Mononuclear cell (primary cell): ENCODE measurements around the gene CHIC2. TPM values are rescaled to one million over a fixed set of nuclear protein-coding genes. Genes with fewer than 3 reads are reported as not detected.

Experiments
- H3K27me3 ChIP-seq: 2 replicates; pipeline ENCODE4 v1.6.0; 2011; ENCODE audit warnings: low read length, control low read depth; ENCODE audit not compliant: insufficient read depth
- H3K4me1 ChIP-seq: 2 replicates; pipeline ENCODE4 v1.5.1; 2011; ENCODE audit warnings: mild to moderate bottlenecking, low read length, control low read depth; ENCODE audit not compliant: insufficient read depth
- H3K4me3 ChIP-seq: 2 replicates; pipeline ENCODE4 v1.5.1; 2011; ENCODE audit warnings: mild to moderate bottlenecking, low read length, moderate library complexity
- H3K9me3 ChIP-seq: 2 replicates; pipeline ENCODE4 v1.5.1; 2011; ENCODE audit warnings: low read depth, mild to moderate bottlenecking, control low read depth, low read length
- total RNA-seq: library from RNA; depleted of rRNA; stranded (reverse); fragments of >200 nt; gene quantifications from one replicate; pipeline ENCODE4 v1.2.3, GENCODE V29; 2012

The CHIC2 gene
- total RNA-seq, 1 donor = 101 TPM

- H3K27me3 ChIP-seq = no peaks in the 10 kb centered on the region
- no peaks in the 10 kb centered on the region for H3K4me1 ChIP-seq
- no peak overlapping the region for H3K4me3 ChIP-seq
- H3K9me3 ChIP-seq = no peaks in the 10 kb centered on the region
Measured at GRCh38 chr4:54014666-54015160, 49.7 kb downstream of the CHIC2 start.

GRCh38 chr4:54011201-54011600, 53.2 kb downstream of the CHIC2 start:
- Histone ChIP-seq H3K27me3 (no peaks in the 10 kb centered on the region), H3K4me1 (no peaks in the 10 kb centered on the region), H3K9me3 (no peaks in the 10 kb centered on the region), H3K4me3 (no peak overlapping the region)

DNA sequence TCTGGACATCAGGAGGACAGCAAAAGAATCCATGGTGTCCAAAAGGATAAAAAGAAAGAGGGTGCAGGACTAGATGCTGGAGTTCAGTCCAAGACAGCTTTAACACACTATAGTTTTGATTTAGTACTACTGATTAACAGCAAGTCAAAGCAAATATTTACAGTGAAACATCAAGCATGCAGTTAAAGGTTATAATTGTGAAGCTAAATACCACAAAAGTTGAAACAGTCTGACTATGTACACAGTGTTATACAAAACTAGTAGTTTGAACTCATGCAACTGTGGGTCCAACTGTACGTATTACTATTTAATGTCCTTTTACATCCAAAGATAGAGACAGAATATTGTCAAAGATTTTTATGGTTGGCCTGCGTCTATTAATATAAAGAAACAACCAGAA, 57.6 kb downstream of the CHIC2 start:
- no peaks in the 10 kb centered on the region for H3K9me3 ChIP-seq
- no peak overlapping the region for H3K4me3 ChIP-seq
- no peaks in the 10 kb centered on the region for H3K4me1 ChIP-seq
- no peaks in the 10 kb centered on the region for H3K27me3 ChIP-seq

DNA sequence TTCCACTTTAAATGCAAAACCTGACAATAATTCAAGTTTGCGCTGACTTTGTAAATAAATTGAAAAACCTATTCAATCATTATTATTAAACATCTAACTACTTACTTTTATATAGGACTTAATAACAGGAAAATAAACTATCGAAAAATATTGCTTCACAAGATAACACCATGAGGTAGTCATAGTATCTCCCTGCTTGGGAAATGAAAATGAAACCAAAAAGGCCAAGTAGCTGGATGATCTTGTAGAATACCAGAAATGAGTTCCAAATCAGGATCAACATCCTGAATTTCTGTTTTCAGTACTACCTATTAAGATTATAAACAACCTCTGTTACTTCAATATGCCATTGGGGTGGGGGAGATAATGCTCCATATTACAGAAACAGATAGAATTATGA, 58.9 kb downstream of the CHIC2 start:
- Histone ChIP-seq H3K27me3 (no peaks in the 10 kb centered on the region), H3K4me3 (no peak overlapping the region), H3K4me1 (no peaks in the 10 kb centered on the region), H3K9me3 (no peaks in the 10 kb centered on the region)

DNA sequence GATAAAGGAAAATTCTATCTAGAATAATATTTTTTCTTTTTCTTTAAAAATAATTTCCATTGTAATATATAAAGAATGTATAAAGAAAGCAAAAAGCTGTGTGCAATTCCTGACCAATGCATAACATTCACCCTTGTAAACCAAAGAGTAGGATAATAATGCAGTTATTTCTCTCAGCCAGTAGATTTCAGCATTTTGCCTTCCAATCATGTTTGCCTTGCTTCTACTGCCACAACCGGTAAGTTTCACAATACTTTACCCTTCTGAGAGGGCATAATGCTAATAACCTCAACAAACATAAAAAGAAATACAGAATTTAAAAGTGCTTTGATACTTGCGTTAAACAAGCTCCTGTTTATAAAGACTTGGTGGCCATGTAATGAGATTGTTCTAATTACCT, 59.9 kb downstream of the CHIC2 start:
- Histone ChIP-seq H3K9me3 (no peaks in the 10 kb centered on the region), H3K4me1 (no peaks in the 10 kb centered on the region), H3K27me3 (no peaks in the 10 kb centered on the region), H3K4me3 (no peak overlapping the region)

DNA sequence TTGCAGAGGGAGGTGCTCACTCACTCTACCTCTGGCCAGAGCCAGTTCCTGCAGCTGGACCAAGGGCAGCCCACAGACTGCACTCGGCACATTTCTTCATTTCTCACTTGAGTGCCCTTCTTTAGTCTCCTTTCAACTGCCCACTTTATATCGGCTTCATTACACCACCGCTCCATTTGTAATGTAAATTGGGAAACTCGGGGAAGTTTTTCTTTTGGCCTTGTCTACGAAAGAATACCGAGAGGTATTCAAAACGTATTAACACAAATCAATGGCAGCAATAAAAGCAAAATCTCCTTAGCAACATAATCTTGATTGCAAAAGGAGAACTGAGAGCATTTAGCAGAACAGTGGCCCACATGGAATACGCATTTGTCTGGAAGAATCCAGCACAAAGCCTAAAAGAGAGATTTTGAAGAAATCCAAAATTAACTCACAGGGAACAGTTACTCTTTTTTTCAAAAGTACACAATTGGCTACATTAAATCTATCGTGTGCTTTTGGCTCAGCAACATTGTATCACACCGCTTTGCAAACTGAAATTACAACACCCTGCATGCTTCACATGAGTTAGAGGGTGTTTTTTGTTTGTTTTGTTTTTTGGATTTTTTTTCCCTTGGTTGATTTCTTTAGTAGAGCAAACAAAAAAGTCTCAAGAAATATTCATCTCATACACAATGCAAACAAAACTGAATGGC, 62.6 kb downstream of the CHIC2 start:
- Histone ChIP-seq H3K4me3 (no peak overlapping the region), H3K27me3 (no peaks in the 10 kb centered on the region), H3K9me3 (no peaks in the 10 kb centered on the region), H3K4me1 (no peaks in the 10 kb centered on the region)

DNA sequence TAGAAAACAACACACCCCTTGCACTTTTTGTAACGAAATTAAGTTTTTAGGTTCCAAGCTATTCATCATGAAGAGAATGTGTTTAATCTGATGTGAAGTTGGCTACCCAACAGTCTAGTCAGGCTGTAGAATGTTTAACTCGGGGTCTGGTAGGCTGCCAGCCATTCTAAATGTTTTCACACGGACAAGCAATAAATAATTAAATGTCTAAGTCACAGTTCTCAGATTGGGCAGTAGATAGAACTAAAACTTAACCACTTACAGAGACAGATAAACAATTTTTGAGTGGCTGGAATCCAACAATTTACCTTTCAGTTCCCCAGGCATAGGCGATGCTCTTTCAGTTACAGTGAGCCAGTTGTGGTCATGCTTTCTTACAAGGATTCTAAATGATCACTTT, 66.5 kb downstream of the CHIC2 start:
- H3K27me3 ChIP-seq = no peaks in the 10 kb centered on the region
- peaks cover 14% of the 10 kb centered on the region for H3K4me1 ChIP-seq
- no peak overlapping the region for H3K4me3 ChIP-seq
- no peaks in the 10 kb centered on the region for H3K9me3 ChIP-seq

DNA sequence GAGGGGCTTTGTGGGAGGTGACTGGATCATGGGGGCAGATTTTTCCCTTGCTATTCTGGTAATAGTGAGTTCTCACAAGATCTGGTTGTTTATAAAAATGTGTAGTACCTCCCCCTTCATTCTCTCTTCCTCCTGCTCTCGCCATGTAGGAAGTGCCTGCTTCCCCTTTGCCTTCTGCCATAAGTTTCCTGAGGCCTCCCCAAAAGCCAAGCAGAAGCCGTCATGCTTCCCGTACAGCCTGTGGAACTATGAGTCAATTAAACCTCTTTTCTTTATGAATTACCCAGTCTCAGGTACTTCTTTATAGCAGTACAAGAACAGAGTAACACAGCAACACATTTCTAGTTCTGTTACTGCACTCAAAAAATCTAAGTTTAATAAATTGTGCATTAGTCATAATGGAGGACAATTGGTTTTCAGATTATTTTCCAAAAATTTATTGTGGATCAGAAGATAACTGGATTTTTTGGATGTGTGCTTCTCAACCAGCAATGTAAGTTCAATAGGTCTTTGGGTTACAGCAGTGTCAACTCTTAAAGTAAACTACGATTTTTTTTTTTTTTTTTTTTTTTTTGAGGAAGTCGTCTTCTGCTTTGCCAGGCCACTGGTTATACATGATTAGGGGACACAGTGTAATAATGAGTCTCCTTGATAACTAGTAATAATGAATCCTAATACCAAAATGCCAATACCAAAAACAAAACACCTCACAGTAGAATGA, 69.9 kb downstream of the CHIC2 start:
- no peaks in the 10 kb centered on the region for H3K9me3 ChIP-seq
- peaks cover 14% of the 10 kb centered on the region for H3K4me1 ChIP-seq
- no peaks in the 10 kb centered on the region for H3K27me3 ChIP-seq
- no peak overlapping the region for H3K4me3 ChIP-seq

GRCh38 chr4:53992785-53993184, 71.6 kb downstream of the CHIC2 start:
- Histone ChIP-seq H3K4me3 (no peak overlapping the region), H3K9me3 (no peaks in the 10 kb centered on the region), H3K27me3 (no peaks in the 10 kb centered on the region), H3K4me1 (peaks cover 14% of the 10 kb centered on the region)

- Histone ChIP-seq H3K4me3 (no peak overlapping the region), H3K27me3 (no peaks in the 10 kb centered on the region), H3K4me1 (peaks cover 14% of the 10 kb centered on the region), H3K9me3 (no peaks in the 10 kb centered on the region)
Measured at GRCh38 chr4:53991821-53992220, 72.6 kb downstream of the CHIC2 start.

DNA sequence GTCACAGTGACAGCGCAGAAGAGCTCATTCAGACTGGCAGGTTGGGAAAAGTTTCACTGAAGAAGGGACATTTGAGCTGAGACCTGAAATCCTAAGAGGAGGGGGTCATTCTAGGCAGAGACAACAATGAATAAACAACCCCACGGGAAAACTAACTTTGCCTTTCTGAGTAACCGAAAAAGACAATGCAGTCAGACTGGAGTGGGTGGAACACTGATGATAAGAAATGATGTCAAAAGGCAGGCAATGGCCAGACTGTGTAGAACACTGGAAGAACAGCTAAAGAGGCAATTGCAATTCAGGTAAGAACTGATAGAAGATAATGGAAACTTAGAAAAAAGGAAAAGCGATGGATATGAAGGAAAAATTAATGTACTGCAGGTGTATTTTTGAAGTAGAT, 73.8 kb downstream of the CHIC2 start:
- H3K4me3 ChIP-seq = no peak overlapping the region
- H3K4me1 ChIP-seq = peaks cover 14% of the 10 kb centered on the region
- no peaks in the 10 kb centered on the region for H3K9me3 ChIP-seq
- H3K27me3 ChIP-seq = no peaks in the 10 kb centered on the region

GRCh38 chr4:53987761-53988171, 76.6 kb downstream of the CHIC2 start:
- Histone ChIP-seq H3K9me3 (no peaks in the 10 kb centered on the region), H3K4me3 (no peak overlapping the region), H3K4me1 (no peaks in the 10 kb centered on the region), H3K27me3 (no peaks in the 10 kb centered on the region)

DNA sequence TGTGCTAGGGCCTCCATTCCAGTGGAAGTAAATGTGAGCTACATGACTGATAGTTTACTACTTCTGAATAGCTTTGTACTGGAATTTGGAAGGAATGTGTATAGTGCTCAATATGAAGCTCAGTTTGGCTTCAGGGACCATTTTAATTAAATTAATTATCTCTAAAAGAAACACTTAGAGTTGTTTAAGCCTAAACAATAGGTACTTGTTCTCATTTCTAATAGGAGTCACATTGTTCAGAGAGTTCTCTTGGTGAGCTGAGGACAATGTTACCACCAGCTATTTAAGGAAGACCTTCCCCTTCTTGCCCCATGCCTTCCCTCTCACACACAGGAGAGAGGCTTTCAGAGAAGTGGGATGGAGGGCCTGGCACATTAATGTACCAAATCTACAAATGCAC, 78.3 kb downstream of the CHIC2 start:
- Histone ChIP-seq H3K4me3 (no peak overlapping the region), H3K9me3 (no peaks in the 10 kb centered on the region)

GRCh38 chr4:53981567-53981966, 82.8 kb downstream of the CHIC2 start:
- H3K27me3 ChIP-seq = no peaks in the 10 kb centered on the region
- H3K9me3 ChIP-seq = no peaks in the 10 kb centered on the region
- no peaks in the 10 kb centered on the region for H3K4me1 ChIP-seq
- H3K4me3 ChIP-seq = no peak overlapping the region

More for the DNA sequence above, 78.3 kb downstream of the CHIC2 start:
- Histone ChIP-seq H3K4me1 (no peaks in the 10 kb centered on the region), H3K27me3 (no peaks in the 10 kb centered on the region)

- Histone ChIP-seq H3K4me3 (no peak overlapping the region), H3K9me3 (no peaks in the 10 kb centered on the region), H3K4me1 (no peaks in the 10 kb centered on the region), H3K27me3 (no peaks in the 10 kb centered on the region)
Measured at GRCh38 chr4:53981066-53981465, 83.3 kb downstream of the CHIC2 start.

DNA sequence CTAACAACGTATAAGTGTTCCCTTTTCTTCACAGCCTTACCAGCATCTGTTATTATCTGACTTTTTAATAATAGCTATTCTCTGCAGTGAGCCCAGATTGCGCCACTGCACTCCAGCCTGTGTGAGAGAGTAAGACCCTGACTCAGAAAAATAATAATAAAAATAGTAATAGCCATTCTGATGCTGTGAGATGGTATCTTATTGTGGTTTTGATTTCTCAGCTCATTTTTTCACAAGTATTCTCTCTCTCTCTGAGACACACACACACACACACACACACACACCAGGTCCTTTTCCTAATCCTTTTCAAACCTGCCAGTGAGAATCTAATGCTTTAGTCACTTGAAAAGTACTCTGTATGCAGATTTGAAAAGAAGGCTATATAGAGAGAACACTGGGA, 89.8 kb downstream of the CHIC2 start:
- no peaks in the 10 kb centered on the region for H3K4me1 ChIP-seq
- H3K4me3 ChIP-seq = no peak overlapping the region
- H3K27me3 ChIP-seq = no peaks in the 10 kb centered on the region
- no peaks in the 10 kb centered on the region for H3K9me3 ChIP-seq
